HepG2 (cell line): ENCODE measurements around the gene DOK1. TPM values are rescaled to one million over a fixed set of nuclear protein-coding genes. Genes with fewer than 3 reads are reported as not detected.

Experiments
- AGO1 ChIP-seq: fragments of 200-400 bp; formaldehyde crosslinking; IDR thresholded peaks from 2 replicates; pipeline ENCODE4 v1.6.1; 2017; ENCODE audit warnings: mild to moderate bottlenecking, low read depth, low read length, moderate library complexity; ENCODE audit not compliant: poor library complexity, severe bottlenecking
- AKAP8 ChIP-seq: sonication (generic); formaldehyde crosslinking; IDR thresholded peaks from 2 replicates; pipeline ENCODE4 v1.5.1; 2020; ENCODE audit warnings: mild to moderate bottlenecking, missing genetic modification reagents
- ATF1 ChIP-seq: IDR thresholded peaks from 2 replicates; pipeline ENCODE4 v1.6.1; 2016; ENCODE audit warnings: mild to moderate bottlenecking, control low read depth
- FOXJ3 ChIP-seq: sonication (generic); formaldehyde crosslinking; IDR thresholded peaks from 2 replicates; pipeline ENCODE4 v1.4.0; 2020; ENCODE audit warnings: missing genetic modification reagents, mild to moderate bottlenecking, borderline replicate concordance
- FOXP1 ChIP-seq, 2 experiments: fragments of 450-650 bp in 1 of 2; IDR thresholded peaks; 2 replicates each; pipeline ENCODE4 v1.6.1; 2017 to 2018; ENCODE audit warnings: antibody characterized with exemption in 1 of 2
- GATAD1 ChIP-seq: IDR thresholded peaks from 2 replicates; pipeline ENCODE4 v1.6.1; 2016; ENCODE audit warnings: missing genetic modification reagents, missing compliant biosample characterization
- HNF4A ChIP-seq: sonication (generic); formaldehyde crosslinking; IDR thresholded peaks from 2 replicates; pipeline ENCODE4 v1.4.0; 2020; ENCODE audit warnings: missing genetic modification reagents
- KLF13 ChIP-seq: sonication (generic); formaldehyde crosslinking; IDR thresholded peaks from 2 replicates; pipeline ENCODE4 v1.4.0; 2020; ENCODE audit warnings: mild to moderate bottlenecking, missing genetic modification reagents
- MTF1 ChIP-seq: sonication (generic); formaldehyde crosslinking; IDR thresholded peaks from 2 replicates; pipeline ENCODE4 v1.5.0; 2020; ENCODE audit warnings: missing genetic modification reagents
- MZF1 ChIP-seq: sonication (generic); formaldehyde crosslinking; IDR thresholded peaks from 2 replicates; pipeline ENCODE4 v1.8.1; 2023; ENCODE audit warnings: mild to moderate bottlenecking, missing genetic modification reagents, borderline replicate concordance
- NFE2L2 ChIP-seq: fragments of 150-350 bp; IDR thresholded peaks from 2 replicates; pipeline ENCODE4 v1.6.1; 2014; ENCODE audit warnings: low read length
- RARA ChIP-seq: IDR thresholded peaks from 2 replicates; pipeline ENCODE4 v1.6.1; 2016; ENCODE audit warnings: missing genetic modification reagents, missing compliant biosample characterization
- RBM22 ChIP-seq: fragments of 200-400 bp; formaldehyde crosslinking; optimal IDR thresholded peaks from 2 replicates; pipeline ENCODE3; 2017; ENCODE audit warnings: mild to moderate bottlenecking, low read length, moderate library complexity
- SMYD3 ChIP-seq: sonication (generic); formaldehyde crosslinking; IDR thresholded peaks from 2 replicates; pipeline ENCODE4 v1.8.1; 2023; ENCODE audit warnings: mild to moderate bottlenecking, missing genetic modification reagents
- ZFP36L2 ChIP-seq: sonication (generic); formaldehyde crosslinking; IDR thresholded peaks from 2 replicates; pipeline ENCODE4 v1.4.0; 2020; ENCODE audit warnings: missing genetic modification reagents
- ZNF543 ChIP-seq: sonication (generic); formaldehyde crosslinking; IDR thresholded peaks from 2 replicates; pipeline ENCODE4 v1.4.0; 2020; ENCODE audit warnings: mild to moderate bottlenecking, missing genetic modification reagents
- ZNF546 ChIP-seq: sonication (generic); formaldehyde crosslinking; conservative IDR thresholded peaks from 2 replicates; pipeline ENCODE4 v1.8.1; 2023; ENCODE audit warnings: mild to moderate bottlenecking, missing genetic modification reagents
- ZNF629 ChIP-seq: sonication (generic); formaldehyde crosslinking; conservative IDR thresholded peaks from 2 replicates; pipeline ENCODE4 v1.5.0; 2020; ENCODE audit warnings: missing genetic modification reagents
- ZNF720 ChIP-seq: sonication (generic); formaldehyde crosslinking; IDR thresholded peaks from 2 replicates; pipeline ENCODE4 v1.4.0; 2020; ENCODE audit warnings: missing genetic modification reagents
- ZNF83 ChIP-seq: sonication (generic); formaldehyde crosslinking; IDR thresholded peaks from 2 replicates; pipeline ENCODE4 v1.4.0; 2020; ENCODE audit warnings: missing genetic modification reagents, mild to moderate bottlenecking, borderline replicate concordance
- polyA plus RNA-seq, 8 experiments: library from polyadenylated mRNA; depleted of rRNA in 3 of 8; stranded (reverse) in 7 of 8; unstranded in 1 of 8; fragments of >200 nt; fragmentation: Illumina TruSeq in 4 of 8; extraction: Trizol in 4 of 8; gene quantifications; 2 replicates each; pipeline versions ENCODE4 v1.2.1 to v1.2.3, GENCODE V29; 2011 to 2016; ENCODE audit warnings: low read depth in 4 of 8, missing spikeins in 1 of 8, mixed read lengths in 1 of 8; ENCODE audit not compliant: insufficient read depth in 1 of 8
- total RNA-seq, 5 experiments: library from RNA; depleted of rRNA; stranded (reverse); fragments of >200 nt; fragmentation: Illumina TruSeq; extraction: Trizol; gene quantifications; 2 replicates each; pipeline ENCODE4 v1.2.3, GENCODE V29; 2016; ENCODE audit warnings: low read depth in 1 of 5
- TF ChIP-seq, protein P1 (sequence below): fragments of 450-650 bp; IDR thresholded peaks from 2 replicates; pipeline ENCODE4 v1.6.1; 2017; ENCODE audit warnings: mild to moderate bottlenecking
- TF ChIP-seq, protein P2 (sequence below): fragments of 450-650 bp; IDR thresholded peaks from 2 replicates; pipeline ENCODE4 v1.6.1; 2016
- TF ChIP-seq, protein P3 (sequence below): sonication (generic); formaldehyde crosslinking; IDR thresholded peaks from 2 replicates; pipeline ENCODE4; 2020; ENCODE audit warnings: missing genetic modification reagents, mild to moderate bottlenecking, borderline replicate concordance
- TF ChIP-seq, protein P4 (sequence below): sonication (generic); formaldehyde crosslinking; IDR thresholded peaks from 2 replicates; pipeline ENCODE4 v1.5.1; 2020; ENCODE audit warnings: mild to moderate bottlenecking, moderate library complexity, missing genetic modification reagents

The DOK1 gene
- total and polyA plus RNA-seq, 2 of the 13 experiments (the other 11 are each of a cell fraction or from before 2014, with no cell fraction given) = 0.53 to 0.74 TPM

DNA sequence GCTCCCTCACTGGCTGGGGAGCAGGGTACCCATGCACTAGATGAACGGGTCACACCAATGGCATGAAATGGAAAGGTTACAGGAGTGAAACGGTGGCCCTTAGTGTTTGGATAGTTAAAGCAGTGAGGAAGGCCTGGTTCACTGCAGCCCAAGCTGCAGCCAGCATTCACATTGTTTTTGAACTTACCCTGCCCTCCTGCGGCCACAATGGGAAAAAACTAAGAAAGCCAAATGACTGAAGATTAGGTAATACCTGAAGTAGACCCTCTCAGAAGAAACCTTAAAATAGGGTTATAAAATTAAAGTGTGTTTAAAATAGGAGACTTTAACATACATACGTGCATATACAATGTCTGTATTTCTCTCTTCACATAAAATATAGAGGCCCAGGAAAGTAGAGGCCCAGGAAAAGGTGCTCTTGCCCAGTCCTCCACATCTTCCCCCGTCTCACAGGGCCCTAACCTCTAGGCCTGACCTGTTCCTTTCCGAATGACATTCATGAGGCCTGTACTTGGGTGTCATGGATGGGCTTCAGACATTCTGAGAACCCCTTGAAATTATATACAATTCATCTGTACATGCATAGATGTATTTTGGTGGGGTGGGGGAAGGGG, 33.3 kb downstream of the DOK1 start (continued):
- TF ChIP-seq FOXP1 (IDR thresholded peaks at IDR 0.05) = no peak
- TF ChIP-seq FOXP1 (CRISPR knock-in tag; IDR thresholded peaks at IDR 0.05) = no peak
- TF ChIP-seq ZNF543 (CRISPR knock-in tag) = no peak
- TF ChIP-seq ZNF629 (CRISPR knock-in tag) = no peak
- TF ChIP-seq RARA = no peak
- TF ChIP-seq AGO1 = no peak
- TF ChIP-seq, protein P1, sequence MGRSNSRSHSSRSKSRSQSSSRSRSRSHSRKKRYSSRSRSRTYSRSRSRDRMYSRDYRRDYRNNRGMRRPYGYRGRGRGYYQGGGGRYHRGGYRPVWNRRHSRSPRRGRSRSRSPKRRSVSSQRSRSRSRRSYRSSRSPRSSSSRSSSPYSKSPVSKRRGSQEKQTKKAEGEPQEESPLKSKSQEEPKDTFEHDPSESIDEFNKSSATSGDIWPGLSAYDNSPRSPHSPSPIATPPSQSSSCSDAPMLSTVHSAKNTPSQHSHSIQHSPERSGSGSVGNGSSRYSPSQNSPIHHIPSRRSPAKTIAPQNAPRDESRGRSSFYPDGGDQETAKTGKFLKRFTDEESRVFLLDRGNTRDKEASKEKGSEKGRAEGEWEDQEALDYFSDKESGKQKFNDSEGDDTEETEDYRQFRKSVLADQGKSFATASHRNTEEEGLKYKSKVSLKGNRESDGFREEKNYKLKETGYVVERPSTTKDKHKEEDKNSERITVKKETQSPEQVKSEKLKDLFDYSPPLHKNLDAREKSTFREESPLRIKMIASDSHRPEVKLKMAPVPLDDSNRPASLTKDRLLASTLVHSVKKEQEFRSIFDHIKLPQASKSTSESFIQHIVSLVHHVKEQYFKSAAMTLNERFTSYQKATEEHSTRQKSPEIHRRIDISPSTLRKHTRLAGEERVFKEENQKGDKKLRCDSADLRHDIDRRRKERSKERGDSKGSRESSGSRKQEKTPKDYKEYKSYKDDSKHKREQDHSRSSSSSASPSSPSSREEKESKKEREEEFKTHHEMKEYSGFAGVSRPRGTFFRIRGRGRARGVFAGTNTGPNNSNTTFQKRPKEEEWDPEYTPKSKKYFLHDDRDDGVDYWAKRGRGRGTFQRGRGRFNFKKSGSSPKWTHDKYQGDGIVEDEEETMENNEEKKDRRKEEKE = no peak
- TF ChIP-seq ATF1 = no peak
- no peak for TF ChIP-seq AKAP8
- TF ChIP-seq NFE2L2 = no peak
- no peak for TF ChIP-seq ZNF720 (CRISPR knock-in tag)
- TF ChIP-seq KLF13 (CRISPR knock-in tag) = no peak
- TF ChIP-seq, protein P2, sequence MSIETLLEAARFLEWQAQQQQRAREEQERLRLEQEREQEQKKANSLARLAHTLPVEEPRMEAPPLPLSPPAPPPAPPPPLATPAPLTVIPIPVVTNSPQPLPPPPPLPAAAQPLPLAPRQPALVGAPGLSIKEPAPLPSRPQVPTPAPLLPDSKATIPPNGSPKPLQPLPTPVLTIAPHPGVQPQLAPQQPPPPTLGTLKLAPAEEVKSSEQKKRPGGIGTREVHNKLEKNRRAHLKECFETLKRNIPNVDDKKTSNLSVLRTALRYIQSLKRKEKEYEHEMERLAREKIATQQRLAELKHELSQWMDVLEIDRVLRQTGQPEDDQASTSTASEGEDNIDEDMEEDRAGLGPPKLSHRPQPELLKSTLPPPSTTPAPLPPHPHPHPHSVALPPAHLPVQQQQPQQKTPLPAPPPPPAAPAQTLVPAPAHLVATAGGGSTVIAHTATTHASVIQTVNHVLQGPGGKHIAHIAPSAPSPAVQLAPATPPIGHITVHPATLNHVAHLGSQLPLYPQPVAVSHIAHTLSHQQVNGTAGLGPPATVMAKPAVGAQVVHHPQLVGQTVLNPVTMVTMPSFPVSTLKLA = no peak
- TF ChIP-seq FOXJ3 (CRISPR knock-in tag) = no peak
- TF ChIP-seq HNF4A (CRISPR knock-in tag) = no peak
- TF ChIP-seq, protein P3, sequence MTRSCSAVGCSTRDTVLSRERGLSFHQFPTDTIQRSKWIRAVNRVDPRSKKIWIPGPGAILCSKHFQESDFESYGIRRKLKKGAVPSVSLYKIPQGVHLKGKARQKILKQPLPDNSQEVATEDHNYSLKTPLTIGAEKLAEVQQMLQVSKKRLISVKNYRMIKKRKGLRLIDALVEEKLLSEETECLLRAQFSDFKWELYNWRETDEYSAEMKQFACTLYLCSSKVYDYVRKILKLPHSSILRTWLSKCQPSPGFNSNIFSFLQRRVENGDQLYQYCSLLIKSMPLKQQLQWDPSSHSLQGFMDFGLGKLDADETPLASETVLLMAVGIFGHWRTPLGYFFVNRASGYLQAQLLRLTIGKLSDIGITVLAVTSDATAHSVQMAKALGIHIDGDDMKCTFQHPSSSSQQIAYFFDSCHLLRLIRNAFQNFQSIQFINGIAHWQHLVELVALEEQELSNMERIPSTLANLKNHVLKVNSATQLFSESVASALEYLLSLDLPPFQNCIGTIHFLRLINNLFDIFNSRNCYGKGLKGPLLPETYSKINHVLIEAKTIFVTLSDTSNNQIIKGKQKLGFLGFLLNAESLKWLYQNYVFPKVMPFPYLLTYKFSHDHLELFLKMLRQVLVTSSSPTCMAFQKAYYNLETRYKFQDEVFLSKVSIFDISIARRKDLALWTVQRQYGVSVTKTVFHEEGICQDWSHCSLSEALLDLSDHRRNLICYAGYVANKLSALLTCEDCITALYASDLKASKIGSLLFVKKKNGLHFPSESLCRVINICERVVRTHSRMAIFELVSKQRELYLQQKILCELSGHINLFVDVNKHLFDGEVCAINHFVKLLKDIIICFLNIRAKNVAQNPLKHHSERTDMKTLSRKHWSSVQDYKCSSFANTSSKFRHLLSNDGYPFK = no peak
- TF ChIP-seq, protein P4, sequence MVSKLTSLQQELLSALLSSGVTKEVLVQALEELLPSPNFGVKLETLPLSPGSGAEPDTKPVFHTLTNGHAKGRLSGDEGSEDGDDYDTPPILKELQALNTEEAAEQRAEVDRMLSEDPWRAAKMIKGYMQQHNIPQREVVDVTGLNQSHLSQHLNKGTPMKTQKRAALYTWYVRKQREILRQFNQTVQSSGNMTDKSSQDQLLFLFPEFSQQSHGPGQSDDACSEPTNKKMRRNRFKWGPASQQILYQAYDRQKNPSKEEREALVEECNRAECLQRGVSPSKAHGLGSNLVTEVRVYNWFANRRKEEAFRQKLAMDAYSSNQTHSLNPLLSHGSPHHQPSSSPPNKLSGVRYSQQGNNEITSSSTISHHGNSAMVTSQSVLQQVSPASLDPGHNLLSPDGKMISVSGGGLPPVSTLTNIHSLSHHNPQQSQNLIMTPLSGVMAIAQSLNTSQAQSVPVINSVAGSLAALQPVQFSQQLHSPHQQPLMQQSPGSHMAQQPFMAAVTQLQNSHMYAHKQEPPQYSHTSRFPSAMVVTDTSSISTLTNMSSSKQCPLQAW (CRISPR knock-in tag) = peak; percentile 50; the same call in 1 of the 2 replicates
- TF ChIP-seq GATAD1 (CRISPR knock-in tag) = no peak
- TF ChIP-seq RBM22 = no peak
- TF ChIP-seq MTF1 (CRISPR knock-in tag) = no peak
- TF ChIP-seq ZNF546 = no peak
- TF ChIP-seq ZFP36L2 (CRISPR knock-in tag) = no peak
- no peak for TF ChIP-seq SMYD3 (CRISPR knock-in tag)
- TF ChIP-seq ZNF83 (CRISPR knock-in tag) = no peak
- no peak for TF ChIP-seq MZF1
